ENCODE measurements around the gene KRTAP3-3.

Gene KRTAP3-3

GRCh38 chr17:40956401-40957254 is 37.3 kb downstream of the KRTAP3-3 start:
- no peak for TF ChIP-seq CTCF (IDR thresholded peaks at IDR 0.05; ENCODE audit: low read depth, low read length, missing control alignments)
- Histone ChIP-seq H3K36me3 (replicated peaks) (no peaks in the 10 kb centered on the region), H3K27ac (peak overlapping the region; percentile 91), H3K27me3 (replicated peaks) (no peaks in the 10 kb centered on the region), H3K4me3 (ENCODE audit: low read depth, low read length) (no peak overlapping the region)
- in situ Hi-C loops (cut with HindIII; ENCODE audit: low pct_ligation_motif_present, low sequenced_read_pairs): no loop called here
- DNase-seq: peak; percentile 98

- DNase-seq: peak; percentile 94
- no peaks in the 10 kb centered on the region for H3K27me3 ChIP-seq (replicated peaks)
- no peak overlapping the region for H3K4me3 ChIP-seq (ENCODE audit: low read depth, low read length)
- TF ChIP-seq CTCF (IDR thresholded peaks at IDR 0.05; ENCODE audit: low read depth, low read length, missing control alignments): no peak
- in situ Hi-C loops (cut with HindIII; ENCODE audit: low pct_ligation_motif_present, low sequenced_read_pairs): no loop called here
- no peaks in the 10 kb centered on the region for H3K36me3 ChIP-seq (replicated peaks)
- peak overlapping the region; percentile 91 for H3K27ac ChIP-seq
These were observed 40.1 kb downstream of the KRTAP3-3 start for GRCh38 chr17:40953881-40954280.

GRCh38 chr17:40952661-40953060 is 41.3 kb downstream of the KRTAP3-3 start:
- Histone ChIP-seq H3K4me3 (ENCODE audit: low read depth, low read length) (no peak overlapping the region), H3K27me3 (replicated peaks) (no peaks in the 10 kb centered on the region), H3K36me3 (replicated peaks) (no peaks in the 10 kb centered on the region), H3K27ac (peak overlapping the region; percentile 91)
- peak; percentile 84 for DNase-seq
- TF ChIP-seq CTCF (IDR thresholded peaks at IDR 0.05; ENCODE audit: low read depth, low read length, missing control alignments): no peak
- in situ Hi-C loops (cut with HindIII; ENCODE audit: low pct_ligation_motif_present, low sequenced_read_pairs): no loop called here

GRCh38 chr17:40952154-40952553 is 41.8 kb downstream of the KRTAP3-3 start:
- no peak for TF ChIP-seq CTCF (IDR thresholded peaks at IDR 0.05; ENCODE audit: low read depth, low read length, missing control alignments)
- no peak overlapping the region for H3K4me3 ChIP-seq (ENCODE audit: low read depth, low read length)
- DNase-seq: no peak
- no peaks in the 10 kb centered on the region for H3K27me3 ChIP-seq (replicated peaks)
- in situ Hi-C loops (cut with HindIII; ENCODE audit: low pct_ligation_motif_present, low sequenced_read_pairs): no loop called here
- no peaks in the 10 kb centered on the region for H3K36me3 ChIP-seq (replicated peaks)
- H3K27ac ChIP-seq: peak overlapping the region; percentile 91

- H3K4me3 ChIP-seq (ENCODE audit: low read depth, low read length): no peak overlapping the region
- no peak for DNase-seq
- no peaks in the 10 kb centered on the region for H3K27me3 ChIP-seq (replicated peaks)
- no peak for TF ChIP-seq CTCF (IDR thresholded peaks at IDR 0.05; ENCODE audit: low read depth, low read length, missing control alignments)
- no peak overlapping the region for H3K27ac ChIP-seq
- H3K36me3 ChIP-seq (replicated peaks): no peaks in the 10 kb centered on the region
- in situ Hi-C loops (cut with HindIII; ENCODE audit: low pct_ligation_motif_present, low sequenced_read_pairs): no loop called here
These were observed 42.8 kb downstream of the KRTAP3-3 start for GRCh38 chr17:40951011-40951622.

Measured in brain microvascular endothelial cell (primary cell).